Breast epithelium (tissue), 3 donors: ENCODE results near the gene FARP1.

Experiments
- CTCF ChIP-seq, 3 donors: fragments of 450-650 bp; IDR thresholded peaks; one replicate each; pipeline ENCODE4 v1.5.1; 2016 to 2017; ENCODE audit warnings: antibody characterized with exemption in 3 of 3, mild to moderate bottlenecking in 3 of 3, moderate library complexity in 3 of 3
- POLR2A ChIP-seq: fragments of 450-650 bp; IDR thresholded peaks from one replicate; pipeline ENCODE4 v1.6.1; 2016; ENCODE audit warnings: antibody characterized with exemption, mild to moderate bottlenecking, moderate library complexity
- POLR2AphosphoS5 ChIP-seq, 3 donors: sonication (generic); formaldehyde crosslinking; IDR thresholded peaks; one replicate each; pipeline ENCODE4 v1.6.1; 2017; ENCODE audit warnings: antibody characterized with exemption in 3 of 3

GRCh38 chr13:98221234-98221633 is 78.3 kb downstream of the FARP1 start:
- TF ChIP-seq POLR2A (no peak), CTCF (IDR thresholded peaks at IDR 0.05) (no peak), POLR2AphosphoS5 (IDR thresholded peaks at IDR 0.05) (no peak)
